Measurements from ENCODE around the gene SH3D21.

Gene SH3D21

DNA sequence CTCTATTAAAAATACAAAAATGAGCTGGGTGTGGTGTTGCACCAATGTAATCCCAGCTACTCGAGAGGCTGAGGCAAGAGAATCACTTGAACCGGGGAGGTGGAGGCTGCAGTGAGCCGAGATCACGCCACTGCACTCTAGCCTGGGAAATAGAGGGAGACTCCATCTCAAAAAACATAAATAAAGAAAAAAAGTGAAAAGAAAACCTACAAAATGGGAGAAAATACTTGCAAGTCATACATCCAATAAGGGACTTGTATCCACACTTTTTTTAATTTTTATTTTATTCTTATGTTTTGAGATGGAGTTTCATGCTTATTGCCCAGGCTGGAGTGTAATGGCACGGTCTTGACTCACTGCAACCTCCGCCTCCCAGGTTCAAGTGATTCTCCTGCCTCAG is 29.5 kb upstream of the SH3D21 start:
- WGBS, 2 donors (ENCODE audit: extremely low coverage in 2 of 2, insufficient read length in 2 of 2, insufficient replicate concordance in 1 of 2) = no CpG with 5 or more reads among the region's 6 CpGs
- no peak overlapping the region for H3K18ac ChIP-seq (ENCODE audit: low read length)
- H3K36me3 ChIP-seq (replicated peaks in 1 of 2; ENCODE audit: control insufficient read depth in 2 of 2, insufficient read depth in 2 of 2, low read length in 2 of 2) = peaks cover 0 to 64% of the 10 kb centered on the region in 2 donors
- H3K27ac ChIP-seq (replicated peaks; ENCODE audit: low read length) = no peak overlapping the region
- no peak overlapping the region for H2BK120ac ChIP-seq (ENCODE audit: low read depth, low read length)
- no peak overlapping the region for H4K91ac ChIP-seq (ENCODE audit: low read depth, low read length, poor library complexity)
- no peak overlapping the region for H3K4me3 ChIP-seq (ENCODE audit: low read length in 2 of 2)
- no peak overlapping the region for H3K14ac ChIP-seq (ENCODE audit: low read length)
- H3K4ac ChIP-seq (ENCODE audit: low read length) = no peak overlapping the region
- H2AK5ac ChIP-seq (ENCODE audit: low read depth, low read length) = no peak overlapping the region
- H3K9ac ChIP-seq (ENCODE audit: low read depth, low read length, poor library complexity) = no peak overlapping the region
- no peaks in the 10 kb centered on the region for H3K4me1 ChIP-seq (ENCODE audit: control insufficient read depth in 2 of 2, insufficient read depth in 1 of 2, low read depth in 1 of 2, low read length in 2 of 2)
- no peaks in the 10 kb centered on the region for H3K27me3 ChIP-seq (ENCODE audit: control insufficient read depth in 3 of 3, insufficient read depth in 3 of 3, low read depth in 1 of 3, low read length in 3 of 3)
- no peak overlapping the region for H3K23ac ChIP-seq (ENCODE audit: low read depth, low read length, poor library complexity)
- no peaks in the 10 kb centered on the region for H3K9me3 ChIP-seq (replicated peaks in 1 of 2; ENCODE audit: control insufficient read depth in 2 of 2, insufficient read depth in 1 of 2, low read depth in 1 of 2, low read length in 2 of 2)
- H2AFZ ChIP-seq (ENCODE audit: low read length) = no peak overlapping the region
- H2BK5ac ChIP-seq (ENCODE audit: low read length) = no peak overlapping the region
- DNase-seq (ENCODE audit: low spot score) = no peak
- H2BK12ac ChIP-seq (ENCODE audit: low read length) = no peak overlapping the region
- peaks cover 1% of the 10 kb centered on the region for H3K79me1 ChIP-seq (ENCODE audit: low read depth, low read length)
- H3K4me2 ChIP-seq (ENCODE audit: insufficient read depth, low read length, poor library complexity, severe bottlenecking) = no peak overlapping the region
- H4K8ac ChIP-seq (ENCODE audit: low read depth, low read length) = no peak overlapping the region
- no peak overlapping the region for H2BK15ac ChIP-seq (ENCODE audit: low read length)

DNA sequence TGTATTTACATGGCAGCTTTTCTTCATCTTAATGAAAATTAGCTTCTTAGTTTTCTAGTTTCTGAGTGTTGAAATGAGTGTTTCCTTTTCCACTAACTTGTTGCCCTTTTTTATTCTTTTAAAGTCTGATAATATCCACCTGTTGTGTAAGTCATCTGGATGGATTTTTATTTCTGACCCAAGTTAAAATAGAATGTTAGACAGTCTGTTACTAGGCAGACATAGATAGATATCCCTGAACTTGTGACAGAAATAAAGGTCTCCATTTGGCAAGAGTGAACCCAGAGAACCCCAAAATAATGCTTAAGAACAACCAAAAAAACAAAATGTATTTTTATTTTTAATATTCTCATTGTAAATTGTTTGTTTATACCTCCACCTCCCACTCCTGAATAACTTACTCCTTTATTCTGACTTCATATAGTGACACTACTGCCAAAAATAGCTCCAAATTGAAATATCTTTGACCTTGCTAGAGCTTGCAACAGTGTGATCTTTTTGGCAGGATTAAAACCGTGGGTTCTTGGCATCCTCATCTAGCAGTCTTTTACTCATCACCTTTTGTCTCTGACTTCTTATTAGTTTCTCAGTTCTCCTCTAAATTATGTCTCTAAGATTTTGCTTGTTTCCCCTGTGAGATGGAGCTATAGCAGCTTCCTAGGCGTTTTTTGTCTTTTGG is 26.9 kb upstream of the SH3D21 start:
- no peak overlapping the region for H3K4me3 ChIP-seq (ENCODE audit: low read length in 2 of 2)
- no peak overlapping the region for H3K23ac ChIP-seq (ENCODE audit: low read depth, low read length, poor library complexity)
- H2AK5ac ChIP-seq (ENCODE audit: low read depth, low read length) = no peak overlapping the region
- no peak overlapping the region for H2BK15ac ChIP-seq (ENCODE audit: low read length)
- no CpG with 5 or more reads among the region's 2 CpGs for WGBS, 2 donors (ENCODE audit: extremely low coverage in 2 of 2, insufficient read length in 2 of 2, insufficient replicate concordance in 1 of 2)
- no peaks in the 10 kb centered on the region for H3K9me3 ChIP-seq (replicated peaks in 1 of 2; ENCODE audit: control insufficient read depth in 2 of 2, insufficient read depth in 1 of 2, low read depth in 1 of 2, low read length in 2 of 2)
- H2AFZ ChIP-seq (ENCODE audit: low read length) = no peak overlapping the region
- peaks cover 1% of the 10 kb centered on the region for H3K79me1 ChIP-seq (ENCODE audit: low read depth, low read length)
- H3K4ac ChIP-seq (ENCODE audit: low read length) = no peak overlapping the region
- no peak overlapping the region for H3K14ac ChIP-seq (ENCODE audit: low read length)
- no peak overlapping the region for H2BK5ac ChIP-seq (ENCODE audit: low read length)
- no peak overlapping the region for H3K27ac ChIP-seq (replicated peaks; ENCODE audit: low read length)
- DNase-seq (ENCODE audit: low spot score) = no peak
- H3K4me1 ChIP-seq (ENCODE audit: control insufficient read depth in 2 of 2, insufficient read depth in 1 of 2, low read depth in 1 of 2, low read length in 2 of 2) = no peaks in the 10 kb centered on the region
- H4K91ac ChIP-seq (ENCODE audit: low read depth, low read length, poor library complexity) = no peak overlapping the region
- no peak overlapping the region for H3K4me2 ChIP-seq (ENCODE audit: insufficient read depth, low read length, poor library complexity, severe bottlenecking)
- no peaks in the 10 kb centered on the region for H3K27me3 ChIP-seq (ENCODE audit: control insufficient read depth in 3 of 3, insufficient read depth in 3 of 3, low read depth in 1 of 3, low read length in 3 of 3)
- no peak overlapping the region for H2BK120ac ChIP-seq (ENCODE audit: low read depth, low read length)
- no peak overlapping the region for H3K18ac ChIP-seq (ENCODE audit: low read length)
- no peak overlapping the region for H2BK12ac ChIP-seq (ENCODE audit: low read length)
- peaks cover 3 to 65% of the 10 kb centered on the region in 2 donors for H3K36me3 ChIP-seq (replicated peaks in 1 of 2; ENCODE audit: control insufficient read depth in 2 of 2, insufficient read depth in 2 of 2, low read length in 2 of 2)
- H4K8ac ChIP-seq (ENCODE audit: low read depth, low read length) = no peak overlapping the region
- H3K9ac ChIP-seq (ENCODE audit: low read depth, low read length, poor library complexity) = no peak overlapping the region

DNA sequence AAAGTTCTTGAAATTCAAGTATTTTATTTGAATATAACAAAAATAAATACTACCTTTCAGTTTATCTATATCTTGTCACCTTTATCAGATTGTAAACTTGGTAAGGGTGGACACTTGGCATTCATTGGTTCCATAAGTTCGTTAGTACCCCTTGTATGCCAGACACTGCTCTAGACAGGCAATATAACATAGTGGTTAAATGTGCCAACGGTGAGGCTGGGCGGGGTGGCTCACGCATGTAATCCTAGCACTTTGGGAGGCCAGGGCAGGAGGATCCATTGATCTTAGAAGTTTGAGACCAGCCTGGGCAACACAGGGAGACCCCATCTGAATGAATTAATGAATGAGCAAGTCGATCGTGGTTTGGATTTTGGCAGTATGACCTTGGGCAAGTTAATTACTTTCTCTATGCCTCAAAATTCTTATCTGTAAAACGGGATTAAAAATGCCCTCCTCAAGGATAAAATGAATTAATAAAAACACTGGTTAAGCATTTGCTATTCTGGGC is 26.3 kb upstream of the SH3D21 start:
- no peak overlapping the region for H2AFZ ChIP-seq (ENCODE audit: low read length)
- H3K36me3 ChIP-seq (replicated peaks in 1 of 2; ENCODE audit: control insufficient read depth in 2 of 2, insufficient read depth in 2 of 2, low read length in 2 of 2) = peaks cover 5 to 65% of the 10 kb centered on the region in 2 donors
- no CpG with 5 or more reads among the region's 7 CpGs for WGBS, 2 donors (ENCODE audit: extremely low coverage in 2 of 2, insufficient read length in 2 of 2, insufficient replicate concordance in 1 of 2)
- H3K79me1 ChIP-seq (ENCODE audit: low read depth, low read length) = peaks cover 1% of the 10 kb centered on the region
- H2BK12ac ChIP-seq (ENCODE audit: low read length) = no peak overlapping the region
- H3K4me2 ChIP-seq (ENCODE audit: insufficient read depth, low read length, poor library complexity, severe bottlenecking) = no peak overlapping the region
- H3K14ac ChIP-seq (ENCODE audit: low read length) = no peak overlapping the region
- H3K4ac ChIP-seq (ENCODE audit: low read length) = no peak overlapping the region
- no peaks in the 10 kb centered on the region for H3K27me3 ChIP-seq (ENCODE audit: control insufficient read depth in 3 of 3, insufficient read depth in 3 of 3, low read depth in 1 of 3, low read length in 3 of 3)
- no peak overlapping the region for H2BK5ac ChIP-seq (ENCODE audit: low read length)
- no peaks in the 10 kb centered on the region for H3K4me1 ChIP-seq (ENCODE audit: control insufficient read depth in 2 of 2, insufficient read depth in 1 of 2, low read depth in 1 of 2, low read length in 2 of 2)
- no peak overlapping the region for H3K27ac ChIP-seq (replicated peaks; ENCODE audit: low read length)
- no peak overlapping the region for H4K8ac ChIP-seq (ENCODE audit: low read depth, low read length)
- no peak for DNase-seq (ENCODE audit: low spot score)
- no peak overlapping the region for H3K23ac ChIP-seq (ENCODE audit: low read depth, low read length, poor library complexity)
- no peak overlapping the region for H4K91ac ChIP-seq (ENCODE audit: low read depth, low read length, poor library complexity)
- no peak overlapping the region for H3K4me3 ChIP-seq (ENCODE audit: low read length in 2 of 2)
- no peak overlapping the region for H3K9ac ChIP-seq (ENCODE audit: low read depth, low read length, poor library complexity)
- no peaks in the 10 kb centered on the region for H3K9me3 ChIP-seq (replicated peaks in 1 of 2; ENCODE audit: control insufficient read depth in 2 of 2, insufficient read depth in 1 of 2, low read depth in 1 of 2, low read length in 2 of 2)
- H2AK5ac ChIP-seq (ENCODE audit: low read depth, low read length) = no peak overlapping the region
- H2BK120ac ChIP-seq (ENCODE audit: low read depth, low read length) = no peak overlapping the region
- no peak overlapping the region for H3K18ac ChIP-seq (ENCODE audit: low read length)
- H2BK15ac ChIP-seq (ENCODE audit: low read length) = no peak overlapping the region

DNA sequence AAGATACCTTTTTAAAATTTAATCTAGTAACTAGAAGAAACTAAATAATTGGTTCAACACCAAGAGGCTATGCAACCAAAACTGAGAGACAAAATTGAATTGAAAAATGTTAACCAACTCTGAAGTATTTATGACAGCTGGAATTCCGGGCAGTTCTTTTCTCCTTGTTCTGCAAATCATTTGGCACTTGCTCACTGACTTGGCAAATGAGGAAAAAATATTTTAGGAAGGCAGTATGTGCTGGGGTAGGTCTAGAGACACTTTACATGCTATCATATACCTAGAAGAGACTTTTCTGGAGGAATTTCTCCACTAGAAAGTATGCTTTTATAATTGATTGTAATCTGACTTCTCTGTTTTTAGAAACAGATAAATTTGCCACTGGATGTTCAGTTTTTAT is 22.1 kb upstream of the SH3D21 start:
- Histone ChIP-seq H3K27me3 (ENCODE audit: control insufficient read depth in 3 of 3, insufficient read depth in 3 of 3, low read depth in 1 of 3, low read length in 3 of 3) (no peaks in the 10 kb centered on the region), H3K4me3 (ENCODE audit: low read length in 2 of 2) (no peak overlapping the region), H2AK5ac (ENCODE audit: low read depth, low read length) (no peak overlapping the region), H3K27ac (replicated peaks; ENCODE audit: low read length) (no peak overlapping the region), H3K36me3 (replicated peaks in 1 of 2; ENCODE audit: control insufficient read depth in 2 of 2, insufficient read depth in 2 of 2, low read length in 2 of 2) (peaks cover 22 to 94% of the 10 kb centered on the region in 2 donors), H3K9ac (ENCODE audit: low read depth, low read length, poor library complexity) (no peak overlapping the region), H4K8ac (ENCODE audit: low read depth, low read length) (no peak overlapping the region), H3K79me1 (ENCODE audit: low read depth, low read length) (peaks cover 5% of the 10 kb centered on the region), H3K4me2 (ENCODE audit: insufficient read depth, low read length, poor library complexity, severe bottlenecking) (no peak overlapping the region), H2BK120ac (ENCODE audit: low read depth, low read length) (no peak overlapping the region), H3K23ac (ENCODE audit: low read depth, low read length, poor library complexity) (no peak overlapping the region), H2BK15ac (ENCODE audit: low read length) (no peak overlapping the region), H4K91ac (ENCODE audit: low read depth, low read length, poor library complexity) (no peak overlapping the region), H3K9me3 (replicated peaks in 1 of 2; ENCODE audit: control insufficient read depth in 2 of 2, insufficient read depth in 1 of 2, low read depth in 1 of 2, low read length in 2 of 2) (no peaks in the 10 kb centered on the region), H3K18ac (ENCODE audit: low read length) (no peak overlapping the region), H3K4me1 (ENCODE audit: control insufficient read depth in 2 of 2, insufficient read depth in 1 of 2, low read depth in 1 of 2, low read length in 2 of 2) (no peaks in the 10 kb centered on the region), H3K14ac (ENCODE audit: low read length) (no peak overlapping the region), H2BK5ac (ENCODE audit: low read length) (no peak overlapping the region), H2BK12ac (ENCODE audit: low read length) (no peak overlapping the region), H2AFZ (ENCODE audit: low read length) (no peak overlapping the region), H3K4ac (ENCODE audit: low read length) (no peak overlapping the region)
- DNase-seq (ENCODE audit: low spot score) = no peak
- WGBS, 2 donors (ENCODE audit: extremely low coverage in 2 of 2, insufficient read length in 2 of 2, insufficient replicate concordance in 1 of 2) = no CpG with 5 or more reads among the region's 1 CpG

Measured in neuronal stem cell (in vitro differentiated cells).